ENCODE results near the gene GOLPH3. TPM values are rescaled to one million over a fixed set of nuclear protein-coding genes. Genes with fewer than 3 reads are reported as not detected.
"Not testable (repeated sequence)": the region's sequence is repeated elsewhere in the genome, so short reads cannot be mapped to it uniquely, and the experiment has no call there.

The GOLPH3 gene
- total and polyA plus RNA-seq, 2 of the 4 experiments (the other 2 are of a cell fraction): 38.2 to 41.3 TPM

DNA sequence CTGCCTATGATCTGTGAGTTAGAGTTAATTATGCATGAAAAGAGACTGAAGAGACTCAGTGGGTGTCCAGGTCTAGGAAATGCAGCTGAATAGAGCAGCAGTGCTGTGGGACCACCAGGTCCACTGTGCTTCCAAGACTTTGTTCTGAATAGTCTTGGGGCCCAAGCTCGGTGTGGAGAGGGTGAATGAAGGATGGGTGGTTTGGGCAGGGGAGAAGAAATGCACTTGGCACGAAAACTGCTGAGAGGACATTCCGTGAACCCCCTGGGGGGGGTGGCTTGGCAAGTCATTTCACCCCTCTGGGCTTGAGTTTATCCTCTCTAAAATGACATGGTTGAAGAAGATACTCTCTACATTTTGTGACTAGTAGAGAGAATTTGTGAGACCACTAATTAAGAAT is 36.0 kb upstream of the GOLPH3 start:
- Histone ChIP-seq H2BK120ac (ENCODE audit: low read depth, low read length) (no peak overlapping the region), H4K5ac (ENCODE audit: low read depth, low read length) (no peak overlapping the region), H4K8ac (ENCODE audit: low read depth in 2 of 2, low read length in 2 of 2) (no peak overlapping the region), H3K4me2 (ENCODE audit: low read depth, low read length) (no peak overlapping the region), H2BK5ac (ENCODE audit: low read depth, low read length, poor library complexity, severe bottlenecking) (no peak overlapping the region), H3K36me3 (ENCODE audit: control insufficient read depth, insufficient read depth, low read length) (no peaks in the 10 kb centered on the region), H3K4me3 (ENCODE audit: insufficient read depth, low read depth, low read length) (no peak overlapping the region), H3K14ac (replicated peaks; ENCODE audit: low read depth, low read length) (no peak overlapping the region), H2AFZ (replicated peaks; ENCODE audit: low read length, poor library complexity) (no peak overlapping the region), H3K27ac (ENCODE audit: insufficient read depth, low read length) (no peak overlapping the region), H3K4ac (ENCODE audit: low read depth, low read length) (no peak overlapping the region), H3K4me1 (ENCODE audit: control insufficient read depth, insufficient read depth, low read length) (no peaks in the 10 kb centered on the region), H4K20me1 (ENCODE audit: insufficient read depth, low read length) (no peaks in the 10 kb centered on the region), H3K27me3 (ENCODE audit: control insufficient read depth, insufficient read depth, low read length) (no peaks in the 10 kb centered on the region), H2BK20ac (ENCODE audit: low read depth, low read length) (no peak overlapping the region), H3K18ac (ENCODE audit: low read depth, low read length) (no peak overlapping the region), H3K9me1 (ENCODE audit: insufficient read depth, low read length) (no peaks in the 10 kb centered on the region; the same call in 1 of the 2 replicates), H3K23ac (ENCODE audit: low read depth, low read length) (no peak overlapping the region), H3K56ac (ENCODE audit: extremely low read depth, insufficient read depth, low read length) (no peak overlapping the region), H2AK5ac (ENCODE audit: low read depth, low read length) (no peak overlapping the region), H2BK15ac (ENCODE audit: low read depth, low read length) (no peak overlapping the region), H2AK9ac (replicated peaks; ENCODE audit: low read depth, low read length, poor library complexity) (no peak overlapping the region), H3K79me1 (ENCODE audit: low read depth in 1 of 2, low read length in 2 of 2) (no peaks in the 10 kb centered on the region), H3K9ac (ENCODE audit: low read depth, low read length) (no peak overlapping the region), H4K91ac (ENCODE audit: insufficient read depth, low read depth, low read length) (no peak overlapping the region), H3K9me3 (ENCODE audit: control insufficient read depth, insufficient read depth, low read length) (no peaks in the 10 kb centered on the region)
- ATAC-seq (ENCODE audit: low read depth) (no peak), DNase-seq (no peak)
- ChIA-PET POLR2A (ENCODE audit: unreplicated experiment) (no interaction called here), CTCF (no interaction called here)
- in situ Hi-C loops (cut with MboI; ENCODE audit: low sequenced_read_pairs): no loop called here
- TF ChIP-seq SMC3 (IDR thresholded peaks at IDR 0.05; ENCODE audit: low read depth, low read length) (no peak), MAZ (IDR thresholded peaks at IDR 0.05; ENCODE audit: borderline replicate concordance, low read depth, low read length) (no peak)
- TF ChIP-seq, protein P1, sequence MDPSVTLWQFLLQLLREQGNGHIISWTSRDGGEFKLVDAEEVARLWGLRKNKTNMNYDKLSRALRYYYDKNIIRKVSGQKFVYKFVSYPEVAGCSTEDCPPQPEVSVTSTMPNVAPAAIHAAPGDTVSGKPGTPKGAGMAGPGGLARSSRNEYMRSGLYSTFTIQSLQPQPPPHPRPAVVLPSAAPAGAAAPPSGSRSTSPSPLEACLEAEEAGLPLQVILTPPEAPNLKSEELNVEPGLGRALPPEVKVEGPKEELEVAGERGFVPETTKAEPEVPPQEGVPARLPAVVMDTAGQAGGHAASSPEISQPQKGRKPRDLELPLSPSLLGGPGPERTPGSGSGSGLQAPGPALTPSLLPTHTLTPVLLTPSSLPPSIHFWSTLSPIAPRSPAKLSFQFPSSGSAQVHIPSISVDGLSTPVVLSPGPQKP (IDR thresholded peaks at IDR 0.05; ENCODE audit: borderline replicate concordance, low read depth, low read length): no peak
- BruUV-seq (replicated peaks): no TSS peak
- 82% methylated on average over 2 of the region's 3 CpGs; no CpG with 5 or more reads in 1 of the 2 experiments for whole genome bisulfite sequencing, 2 experiments (ENCODE audit: extremely low coverage in 2 of 2, insufficient read length in 1 of 2)
- dilution Hi-C loops (cut with HindIII; ENCODE audit: low sequenced_read_pairs, unreplicated experiment): no loop called here
- intact Hi-C loops (cut with micrococcal nuclease): no loop called here

DNA sequence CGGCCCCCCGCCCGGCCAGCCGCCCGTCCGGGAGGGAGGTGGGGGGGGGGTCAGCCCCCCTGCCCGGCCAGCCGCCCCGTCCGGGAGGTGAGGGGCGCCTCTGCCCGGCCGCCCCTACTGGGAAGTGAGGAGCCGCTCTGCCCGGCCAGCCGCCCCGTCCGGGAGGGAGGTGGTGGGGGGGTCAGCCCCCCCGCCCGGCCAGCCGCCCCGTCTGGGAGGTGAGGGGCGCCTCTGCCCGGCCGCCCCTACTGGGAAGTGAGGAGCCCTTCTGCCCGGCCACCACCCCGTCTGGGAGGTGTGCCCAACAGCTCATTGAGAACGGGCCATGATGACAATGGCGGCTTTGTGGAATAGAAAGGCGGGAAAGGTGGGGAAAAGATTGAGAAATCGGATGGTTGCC is 34.7 kb upstream of the GOLPH3 start:
- H3K14ac ChIP-seq (replicated peaks; ENCODE audit: low read depth, low read length); H2BK120ac ChIP-seq (ENCODE audit: low read depth, low read length); H4K5ac ChIP-seq (ENCODE audit: low read depth, low read length); H3K4me1 ChIP-seq (ENCODE audit: control insufficient read depth, insufficient read depth, low read length); H3K18ac ChIP-seq (ENCODE audit: low read depth, low read length); H3K4ac ChIP-seq (ENCODE audit: low read depth, low read length); BruUV-seq (replicated peaks); dilution Hi-C loops (cut with HindIII; ENCODE audit: low sequenced_read_pairs, unreplicated experiment); H2BK20ac ChIP-seq (ENCODE audit: low read depth, low read length); in situ Hi-C loops (cut with MboI; ENCODE audit: low sequenced_read_pairs); ATAC-seq (ENCODE audit: low read depth); H3K56ac ChIP-seq (ENCODE audit: extremely low read depth, insufficient read depth, low read length); H2BK5ac ChIP-seq (ENCODE audit: low read depth, low read length, poor library complexity, severe bottlenecking); H3K9ac ChIP-seq (ENCODE audit: low read depth, low read length); DNase-seq; POLR2A ChIA-PET (ENCODE audit: unreplicated experiment); H3K27ac ChIP-seq (ENCODE audit: insufficient read depth, low read length); H3K79me1 ChIP-seq (ENCODE audit: low read depth in 1 of 2, low read length in 2 of 2); H3K9me1 ChIP-seq (ENCODE audit: insufficient read depth, low read length); H3K36me3 ChIP-seq (ENCODE audit: control insufficient read depth, insufficient read depth, low read length); H4K91ac ChIP-seq (ENCODE audit: insufficient read depth, low read depth, low read length); H3K27me3 ChIP-seq (ENCODE audit: control insufficient read depth, insufficient read depth, low read length); H2AK9ac ChIP-seq (replicated peaks; ENCODE audit: low read depth, low read length, poor library complexity); H4K8ac ChIP-seq (ENCODE audit: low read depth in 2 of 2, low read length in 2 of 2); CTCF ChIA-PET; H3K9me3 ChIP-seq (ENCODE audit: control insufficient read depth, insufficient read depth, low read length); H2AFZ ChIP-seq (replicated peaks; ENCODE audit: low read length, poor library complexity); H4K20me1 ChIP-seq (ENCODE audit: insufficient read depth, low read length); H2AK5ac ChIP-seq (ENCODE audit: low read depth, low read length); intact Hi-C loops (cut with micrococcal nuclease); H2BK15ac ChIP-seq (ENCODE audit: low read depth, low read length); H3K4me2 ChIP-seq (ENCODE audit: low read depth, low read length); H3K23ac ChIP-seq (ENCODE audit: low read depth, low read length); H3K4me3 ChIP-seq (ENCODE audit: insufficient read depth, low read depth, low read length): not testable (repeated sequence)
- WGBS, 2 experiments (ENCODE audit: extremely low coverage in 2 of 2, insufficient read length in 1 of 2): no CpG with 5 or more reads among the region's 31 CpGs

Measured in IMR-90 (cell line).